HFF-Myc (cell line): Measurements from ENCODE around the gene BSPRY.

Source experiments
- DNase-seq: peaks from one replicate; pipeline ENCODE4 v3.0.0-alpha.2; 2011; ENCODE audit warnings: low read depth; ENCODE audit errors: extremely low read depth
- H3K4me3 ChIP-seq: replicated peaks from 2 replicates; pipeline ENCODE4 v1.5.1; 2011; ENCODE audit warnings: low read depth, mild to moderate bottlenecking, control low read depth, low read length
- TF ChIP-seq, protein P1 (sequence below): IDR thresholded peaks from 2 replicates; pipeline ENCODE4 v1.5.1; 2012; ENCODE audit warnings: mild to moderate bottlenecking, low read depth, low read length, control low read depth; ENCODE audit errors: missing control alignments

Gene BSPRY

DNA sequence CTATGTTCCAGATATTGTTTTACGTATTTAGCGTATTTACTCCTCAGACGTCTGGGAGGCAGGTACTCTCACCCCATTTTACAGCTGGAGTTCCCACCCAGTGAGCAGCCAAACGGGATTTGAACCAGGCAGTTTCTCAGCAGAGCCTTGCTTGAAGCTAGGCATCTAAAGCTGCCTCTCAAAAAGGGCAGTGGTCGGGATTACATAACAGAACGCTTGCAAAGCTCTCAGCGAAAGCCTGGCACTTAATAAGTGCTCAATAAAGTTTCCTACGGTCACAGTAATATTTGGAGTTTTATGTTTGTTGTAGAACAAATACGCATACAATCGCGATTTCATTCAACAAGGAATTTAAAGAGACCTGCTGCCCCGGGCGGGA, 286 bp upstream of the BSPRY start:
- no peak for DNase-seq
- H3K4me3 ChIP-seq = no peak overlapping the region

DNA sequence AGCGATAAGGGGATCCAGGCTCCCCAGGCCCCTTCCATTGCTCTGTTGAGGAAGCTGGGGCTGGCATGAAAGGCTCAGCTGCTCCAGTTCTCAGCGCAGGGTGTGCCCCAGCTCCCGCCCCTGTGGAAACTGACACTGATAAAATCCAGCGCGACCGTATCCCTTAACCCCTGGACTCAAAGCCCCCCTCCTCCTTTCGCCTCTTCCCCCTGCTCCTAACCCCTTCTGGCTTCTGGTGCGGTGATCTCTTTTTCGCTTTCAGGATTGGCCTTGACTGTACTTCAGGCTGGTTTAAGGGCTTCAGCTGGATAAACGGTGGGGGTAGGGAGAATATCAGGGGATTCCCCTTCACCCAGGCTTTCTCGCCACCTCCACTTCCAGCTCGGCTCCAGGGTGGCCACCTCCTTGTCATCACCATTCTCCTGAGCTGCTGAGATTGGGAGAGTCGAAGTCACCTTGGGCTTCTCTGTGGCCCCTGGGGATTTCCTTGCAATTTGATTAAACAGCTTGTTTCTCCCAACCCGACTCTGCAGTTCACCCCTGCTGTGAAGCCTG, 843 bp downstream of the BSPRY start:
- H3K4me3 ChIP-seq = no peak overlapping the region
- TF ChIP-seq, protein P1, sequence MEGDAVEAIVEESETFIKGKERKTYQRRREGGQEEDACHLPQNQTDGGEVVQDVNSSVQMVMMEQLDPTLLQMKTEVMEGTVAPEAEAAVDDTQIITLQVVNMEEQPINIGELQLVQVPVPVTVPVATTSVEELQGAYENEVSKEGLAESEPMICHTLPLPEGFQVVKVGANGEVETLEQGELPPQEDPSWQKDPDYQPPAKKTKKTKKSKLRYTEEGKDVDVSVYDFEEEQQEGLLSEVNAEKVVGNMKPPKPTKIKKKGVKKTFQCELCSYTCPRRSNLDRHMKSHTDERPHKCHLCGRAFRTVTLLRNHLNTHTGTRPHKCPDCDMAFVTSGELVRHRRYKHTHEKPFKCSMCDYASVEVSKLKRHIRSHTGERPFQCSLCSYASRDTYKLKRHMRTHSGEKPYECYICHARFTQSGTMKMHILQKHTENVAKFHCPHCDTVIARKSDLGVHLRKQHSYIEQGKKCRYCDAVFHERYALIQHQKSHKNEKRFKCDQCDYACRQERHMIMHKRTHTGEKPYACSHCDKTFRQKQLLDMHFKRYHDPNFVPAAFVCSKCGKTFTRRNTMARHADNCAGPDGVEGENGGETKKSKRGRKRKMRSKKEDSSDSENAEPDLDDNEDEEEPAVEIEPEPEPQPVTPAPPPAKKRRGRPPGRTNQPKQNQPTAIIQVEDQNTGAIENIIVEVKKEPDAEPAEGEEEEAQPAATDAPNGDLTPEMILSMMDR = no peak
- DNase-seq = no peak

More for the DNA sequence above, 286 bp upstream of the BSPRY start:
- TF ChIP-seq, protein P1 = no peak

DNA sequence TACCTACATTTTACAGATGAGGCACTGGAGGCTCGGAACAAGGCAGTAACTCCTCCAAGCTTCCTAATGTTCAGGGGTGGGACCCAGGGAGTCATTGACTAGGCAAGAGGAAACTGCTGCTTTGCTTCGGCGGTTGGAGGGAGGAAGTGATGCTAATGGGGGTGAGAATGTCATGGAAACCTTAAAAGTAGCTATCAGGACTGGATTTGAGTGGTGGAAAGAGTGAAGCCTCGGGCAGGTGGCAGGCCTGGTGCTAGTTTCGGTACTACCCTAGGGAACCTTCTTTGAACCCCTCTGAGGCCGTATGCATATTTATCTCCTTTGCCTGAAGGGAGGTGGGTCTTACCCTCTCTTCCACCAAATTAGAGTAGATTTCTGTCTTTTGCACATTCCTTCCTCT, 1.6 kb downstream of the BSPRY start:
- TF ChIP-seq, protein P1 = no peak
- no peak overlapping the region for H3K4me3 ChIP-seq
- no peak for DNase-seq

DNA sequence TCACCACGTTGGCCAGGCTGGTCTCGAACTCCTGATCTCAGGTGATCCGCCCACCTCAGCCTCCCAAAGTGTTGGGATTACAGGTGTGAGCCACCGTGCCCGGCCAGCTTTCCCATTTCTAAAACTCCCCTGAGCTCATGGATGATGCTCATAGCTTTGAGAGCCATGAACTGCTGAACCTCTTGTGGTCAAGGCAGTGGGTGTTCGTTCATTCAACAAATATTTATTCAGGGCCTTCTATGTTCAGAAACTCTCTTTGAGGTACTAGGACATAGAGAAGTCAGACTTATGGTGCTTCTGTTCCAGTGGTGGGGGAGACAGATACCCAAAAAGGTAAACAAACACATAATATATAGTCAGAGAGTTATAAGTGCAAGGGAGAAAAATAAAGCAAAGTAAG, 2.7 kb downstream of the BSPRY start:
- no peak overlapping the region for H3K4me3 ChIP-seq
- TF ChIP-seq, protein P1 = no peak
- no peak for DNase-seq

DNA sequence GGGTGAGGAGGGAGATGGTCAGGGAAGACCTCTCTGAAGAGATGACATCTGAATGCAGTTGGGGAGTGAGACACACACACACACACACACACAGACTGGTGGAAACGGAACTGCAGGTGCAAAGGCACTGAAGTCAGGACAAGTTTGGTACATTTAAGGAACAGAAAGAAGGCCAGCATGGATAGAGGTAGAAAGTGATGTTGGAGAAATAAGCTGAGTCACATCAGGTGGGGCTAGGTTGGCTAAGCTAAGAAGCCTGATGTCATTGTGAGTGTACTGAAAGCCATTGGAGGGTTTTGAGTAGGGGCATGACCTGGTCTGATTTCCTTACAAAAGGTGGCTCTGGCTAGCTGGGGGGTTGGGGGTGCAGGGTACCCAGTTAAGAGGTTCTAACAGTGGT, 3.1 kb downstream of the BSPRY start:
- no peak for DNase-seq
- H3K4me3 ChIP-seq = no peak overlapping the region
- TF ChIP-seq, protein P1 = no peak

DNA sequence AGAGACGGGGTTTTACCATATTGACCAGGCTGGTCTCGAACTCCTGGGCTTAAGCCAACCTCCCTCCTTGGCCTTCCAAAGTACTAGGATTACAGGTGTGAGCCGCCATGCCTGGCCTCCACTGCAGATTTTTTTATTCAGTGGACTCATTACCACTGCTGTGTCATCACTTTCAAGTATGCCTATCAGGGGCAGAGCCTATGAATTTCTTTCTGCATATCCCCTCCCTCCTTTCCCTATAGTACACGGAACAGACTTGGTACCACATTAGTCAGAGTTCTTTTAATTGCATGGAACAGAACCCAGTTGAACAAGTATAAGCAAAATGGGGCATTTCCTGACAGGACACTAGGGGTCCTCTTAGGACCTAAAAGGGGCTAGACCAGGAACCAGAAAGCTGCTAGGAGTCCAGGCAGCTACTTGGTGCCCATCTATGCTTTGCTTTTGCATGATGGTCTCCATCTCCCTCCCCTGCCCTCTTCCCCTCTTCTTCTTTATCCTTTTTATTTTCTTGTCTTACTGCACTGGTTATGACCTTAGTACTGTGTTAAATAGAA, 5.8 kb downstream of the BSPRY start:
- TF ChIP-seq, protein P1 = peak; percentile 21
- no peak for DNase-seq
- no peak overlapping the region for H3K4me3 ChIP-seq
